Common myeloid progenitor, CD34-positive (primary cell): ENCODE data around the gene TUBAL3.
"Not testable (repeated sequence)": the region's sequence is repeated elsewhere in the genome, so short reads cannot be mapped to it uniquely, and the experiment has no call there.

ENCODE experiments used
- CTCF ChIA-PET: fragments of 350-600 bp; sonication (Branson Sonifier 250); formaldehyde crosslinking; loops from one replicate; lab custom pipeline; 2021; ENCODE audit warnings: antibody characterized with exemption; lab: Charles Lee
- POLR2A ChIA-PET: fragments of 350-600 bp; sonication (Branson Sonifier 250); formaldehyde crosslinking; loops from one replicate; lab custom pipeline; 2021; ENCODE audit warnings: antibody characterized with exemption; lab: Charles Lee
- DNase-seq, 3 donors: peaks; one replicate each; pipeline versions ENCODE4 v3.0.0 to v3.0.0-alpha.2; 2013
- H3K27ac ChIP-seq, 2 experiments: 1 replicate in 1 of 2; 2 replicates in 1 of 2; pipeline ENCODE4 v1.7.0; 2013; ENCODE audit warnings: inconsistent platforms in 2 of 2, low read length in 2 of 2, mild to moderate bottlenecking in 2 of 2, low read depth in 1 of 2, moderate library complexity in 1 of 2; ENCODE audit not compliant: severe bottlenecking in 2 of 2, insufficient read depth in 1 of 2, poor library complexity in 1 of 2
- H3K27me3 ChIP-seq, 5 experiments: replicated peaks in 2 of 5; 1 replicate in 3 of 5; 2 replicates in 2 of 5; pipeline versions ENCODE4 v1.6.1 to v1.7.0; 2013; ENCODE audit warnings: low read length in 4 of 5, mild to moderate bottlenecking in 2 of 5, moderate library complexity in 2 of 5, inconsistent platforms in 1 of 5; ENCODE audit not compliant: insufficient read depth in 5 of 5, control insufficient read depth in 4 of 5
- H3K36me3 ChIP-seq, 4 experiments: 1 replicate in 2 of 4; 2 replicates in 2 of 4; pipeline versions ENCODE4 v1.6.1 to v1.7.0; 2013; ENCODE audit warnings: low read length in 3 of 4, control low read depth in 1 of 4, mild to moderate bottlenecking in 1 of 4; ENCODE audit not compliant: control insufficient read depth in 4 of 4, insufficient read depth in 4 of 4
- H3K4me1 ChIP-seq, 4 experiments: 1 replicate in 3 of 4; 2 replicates in 1 of 4; pipeline versions ENCODE4 v1.6.1 to v1.7.1; 2013; ENCODE audit warnings: low read length in 3 of 4, mild to moderate bottlenecking in 3 of 4, control low read depth in 1 of 4, inconsistent platforms in 1 of 4, moderate library complexity in 1 of 4; ENCODE audit not compliant: control insufficient read depth in 4 of 4, insufficient read depth in 4 of 4; ENCODE audit errors: control extremely low read depth in 1 of 4
- H3K4me3 ChIP-seq, 7 experiments: 1 replicate in 4 of 7; 2 replicates in 3 of 7; pipeline versions ENCODE4 v1.5.1 to v1.7.0; 2013; ENCODE audit warnings: mild to moderate bottlenecking in 7 of 7, low read length in 6 of 7, moderate library complexity in 6 of 7, inconsistent platforms in 2 of 7, low read depth in 2 of 7, control low read depth in 1 of 7; ENCODE audit not compliant: insufficient read depth in 4 of 7, control insufficient read depth in 1 of 7; ENCODE audit errors: extremely low read depth in 1 of 7
- H3K9me3 ChIP-seq, 5 experiments: 1 replicate in 4 of 5; 2 replicates in 1 of 5; pipeline versions ENCODE4 v1.6.1 to v1.7.1; 2013; ENCODE audit warnings: low read length in 4 of 5, mild to moderate bottlenecking in 2 of 5, inconsistent platforms in 1 of 5, low read depth in 1 of 5, moderate library complexity in 1 of 5; ENCODE audit not compliant: control insufficient read depth in 4 of 5, insufficient read depth in 2 of 5; ENCODE audit errors: control extremely low read depth in 1 of 5
- WGBS: methylation state at CpG from one replicate; pipeline ENCODE4 v1.1.5; 2013; ENCODE audit not compliant: insufficient coverage; 5-methylcytosine and 5-hydroxymethylcytosine counted together

Gene TUBAL3

GRCh38 chr10:5413012-5413938, 8.6 kb upstream of the TUBAL3 start:
- Histone ChIP-seq H3K4me1 (peaks cover 0 to 13% (median 9%) of the 10 kb centered on the region in 4 experiments), H3K4me3 (peak overlapping the region; percentile 48 to 93 (median 79)), H3K36me3 (peaks cover 0 to 4% (median 0%) of the 10 kb centered on the region in 4 experiments), H3K9me3 (peaks cover 0 to 4% (median 0%) of the 10 kb centered on the region in 5 experiments), H3K27ac (no peak overlapping the region), H3K27me3 (no peaks in the 10 kb centered on the region)
- POLR2A ChIA-PET, result no interaction called here
- WGBS, result 24% methylated on average over 15 of the region's 20 CpGs
- DNase-seq, result peak in 2 of 3 donors; percentile 10 to 22
- CTCF ChIA-PET, result interaction anchor here (0.8 to 1.5 kb wide), 4 partner anchors 12 to 210 kb away, joined by 3 to 7 read pairs (median 4); no protein-coding TSS in a partner anchor

- CTCF ChIA-PET, result no interaction called here
- DNase-seq, result peak; percentile 80 to 82 (median 82)
- POLR2A ChIA-PET, result no interaction called here
Observed at GRCh38 chr10:5412277-5412941, 7.8 kb upstream of the TUBAL3 start, which contains the start of gene NET1. Gene NET1, plus strand, starts transcription at chr10:5412557. Its CDS starts 136 bp downstream, at chr10:5412693.

GRCh38 chr10:5411941-5412276, 7.3 kb upstream of the TUBAL3 start:
- CTCF ChIA-PET, result interaction anchor here (0.6 to 1.1 kb wide), 3 partner anchors 21 to 562 kb away, joined by 3 read pairs; no protein-coding TSS in a partner anchor
- peaks cover 0 to 2% (median 0%) of the 10 kb centered on the region in 4 experiments for H3K36me3 ChIP-seq
- 43% methylated on average over 2 of the region's 3 CpGs for WGBS
- peaks cover 0 to 13% (median 9%) of the 10 kb centered on the region in 4 experiments for H3K4me1 ChIP-seq
- H3K9me3 ChIP-seq, result no peaks in the 10 kb centered on the region
- POLR2A ChIA-PET, result interaction anchor here (0.6 kb wide), 1 partner anchor 35 kb away, joined by 4 read pairs; no protein-coding TSS in a partner anchor
- no peaks in the 10 kb centered on the region for H3K27me3 ChIP-seq
- H3K27ac ChIP-seq, result peak overlapping the region in 1 of 2 experiments; percentile 64
- peak overlapping the region in 6 of 7 experiments; percentile 71 to 93 (median 85) for H3K4me3 ChIP-seq
- peak in 1 of 3 donors; percentile 16 for DNase-seq

More at GRCh38 chr10:5412277-5412941, 7.8 kb upstream of the TUBAL3 start, which contains the start of gene NET1:
- peaks cover 0 to 4% (median 0%) of the 10 kb centered on the region in 4 experiments for H3K36me3 ChIP-seq
- H3K4me3 ChIP-seq, result peak within 1 kb of the TSS; percentile 71 to 93 (median 84)
- peaks cover 0 to 4% (median 0%) of the 10 kb centered on the region in 5 experiments for H3K9me3 ChIP-seq
- H3K4me1 ChIP-seq, result peaks cover 0 to 13% (median 9%) of the 10 kb centered on the region in 4 experiments
- H3K27ac ChIP-seq, result peak within 1 kb of the TSS in 1 of 2 experiments; percentile 64
- under 1% methylated on average over 33 of the region's 48 CpGs for WGBS
- H3K27me3 ChIP-seq, result no peaks in the 10 kb centered on the region

GRCh38 chr10:5410787-5411186, 6.2 kb upstream of the TUBAL3 start:
- H3K4me3 ChIP-seq, H3K36me3 ChIP-seq, H3K27me3 ChIP-seq, POLR2A ChIA-PET, DNase-seq, H3K27ac ChIP-seq, H3K9me3 ChIP-seq: not testable (repeated sequence)
- CTCF ChIA-PET, result interaction anchor here (1.1 to 1.5 kb wide), 3 partner anchors 10 to 561 kb away, joined by 3 to 6 read pairs (median 3); no protein-coding TSS in a partner anchor
- peaks cover 0 to 13% (median 9%) of the 10 kb centered on the region in 4 experiments for H3K4me1 ChIP-seq

- no peak overlapping the region for H3K4me3 ChIP-seq
- H3K4me1 ChIP-seq, result peaks cover 0 to 2% (median under 1%) of the 10 kb centered on the region in 4 experiments
- H3K9me3 ChIP-seq, result no peaks in the 10 kb centered on the region
- no peak for DNase-seq
- ChIA-PET CTCF (interaction anchor here (1.0 kb wide), 1 partner anchor 568 kb away, joined by 3 read pairs; no protein-coding TSS in a partner anchor), POLR2A (no interaction called here)
- H3K36me3 ChIP-seq, result no peaks in the 10 kb centered on the region
- H3K27me3 ChIP-seq, result no peaks in the 10 kb centered on the region
- H3K27ac ChIP-seq, result no peak overlapping the region
- WGBS, result no CpG with 5 or more reads among the region's 1 CpG
Observed at GRCh38 chr10:5406918-5407317, 2.3 kb upstream of the TUBAL3 start.

- no peak overlapping the region for H3K27ac ChIP-seq
- H3K4me3 ChIP-seq, result no peak overlapping the region
- no peak for DNase-seq
- H3K4me1 ChIP-seq, result no peaks in the 10 kb centered on the region
- ChIA-PET POLR2A (no interaction called here), CTCF (interaction anchor here (1.1 kb wide), 1 partner anchor 10 kb away, joined by 3 read pairs; no protein-coding TSS in a partner anchor)
- no peaks in the 10 kb centered on the region for H3K9me3 ChIP-seq
- 94% methylated on average over 2 of the region's 3 CpGs for WGBS
- H3K36me3 ChIP-seq, result no peaks in the 10 kb centered on the region
- H3K27me3 ChIP-seq, result no peaks in the 10 kb centered on the region
Observed at GRCh38 chr10:5402798-5403197, 1.8 kb downstream of the TUBAL3 start.
